ENCODE measurements around the gene ATXN1L.
"Not testable (repeated sequence)": the region's sequence is repeated elsewhere in the genome, so short reads cannot be mapped to it uniquely, and the experiment has no call there.

ATXN1L gene

GRCh38 chr16:71852158-71852557 is 6.4 kb downstream of the ATXN1L start:
- DNase-seq (ENCODE audit: low read depth, low spot score): no peak

- DNase-seq (ENCODE audit: low read depth, low spot score): no peak
These were observed 6.8 kb downstream of the ATXN1L start for GRCh38 chr16:71852561-71852960.

DNA sequence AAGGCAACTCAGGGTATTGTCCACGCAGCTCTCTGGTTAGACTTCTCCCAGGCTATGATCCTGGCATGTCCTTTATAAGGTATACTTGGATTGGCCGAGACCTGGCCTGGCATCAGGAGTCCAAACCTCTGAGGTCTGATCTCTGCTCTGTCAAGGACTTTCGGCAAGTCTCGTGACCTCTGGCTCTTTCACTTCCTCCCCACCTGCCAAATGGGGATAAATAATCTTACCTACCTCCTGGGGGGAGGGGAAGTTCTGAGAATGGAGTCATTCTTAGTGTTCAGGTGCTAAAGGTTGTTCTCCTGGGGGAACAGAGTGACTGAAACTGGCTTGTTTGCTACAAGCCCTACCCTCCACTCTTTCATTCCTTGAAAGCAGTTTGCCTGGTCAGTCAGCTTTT is 7.6 kb downstream of the ATXN1L start:
- DNase-seq (ENCODE audit: low read depth, low spot score): no peak

GRCh38 chr16:71854369-71854948 is 8.7 kb downstream of the ATXN1L start:
- DNase-seq (ENCODE audit: low read depth, low spot score): no peak

GRCh38 chr16:71855937-71856662 is 10.3 kb downstream of the ATXN1L start:
- DNase-seq (ENCODE audit: low read depth, low spot score): no peak

GRCh38 chr16:71859762-71860521 is 14.2 kb downstream of the ATXN1L start:
- DNase-seq (ENCODE audit: low read depth, low spot score): no peak

- DNase-seq (ENCODE audit: low read depth, low spot score): no peak
These were observed 18.2 kb downstream of the ATXN1L start for GRCh38 chr16:71863995-71864394.

- DNase-seq (ENCODE audit: low read depth, low spot score): no peak
These were observed 19.5 kb downstream of the ATXN1L start for GRCh38 chr16:71865173-71865863.

- not testable (repeated sequence) for DNase-seq (ENCODE audit: low read depth, low spot score)
These were observed 21.4 kb downstream of the ATXN1L start for GRCh38 chr16:71867175-71867574.

DNA sequence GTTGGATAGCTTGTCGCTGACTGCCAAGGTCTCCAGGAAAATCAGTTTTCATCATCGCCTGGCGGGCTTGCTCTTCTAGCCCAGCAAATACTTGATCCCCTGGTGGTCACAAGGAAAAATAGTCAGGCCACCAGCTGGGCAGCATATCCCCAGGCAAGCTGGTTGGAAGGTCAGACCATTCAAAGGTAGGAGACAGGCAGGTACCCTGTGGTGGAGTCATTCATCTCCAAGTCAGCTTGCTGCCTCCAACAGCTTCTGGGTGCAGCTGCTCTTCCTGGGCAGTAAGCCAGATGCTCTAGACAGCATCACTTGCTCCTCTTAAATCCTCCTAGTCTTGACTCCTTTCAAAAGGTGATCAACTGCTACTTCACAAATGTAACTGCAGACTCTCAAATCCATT is 22.2 kb downstream of the ATXN1L start:
- DNase-seq (ENCODE audit: low read depth, low spot score): no peak

GRCh38 chr16:71869089-71869488 is 23.3 kb downstream of the ATXN1L start:
- no peak for DNase-seq (ENCODE audit: low read depth, low spot score)

- DNase-seq (ENCODE audit: low read depth, low spot score): no peak
These were observed 25.0 kb downstream of the ATXN1L start for GRCh38 chr16:71870818-71871217.

DNA sequence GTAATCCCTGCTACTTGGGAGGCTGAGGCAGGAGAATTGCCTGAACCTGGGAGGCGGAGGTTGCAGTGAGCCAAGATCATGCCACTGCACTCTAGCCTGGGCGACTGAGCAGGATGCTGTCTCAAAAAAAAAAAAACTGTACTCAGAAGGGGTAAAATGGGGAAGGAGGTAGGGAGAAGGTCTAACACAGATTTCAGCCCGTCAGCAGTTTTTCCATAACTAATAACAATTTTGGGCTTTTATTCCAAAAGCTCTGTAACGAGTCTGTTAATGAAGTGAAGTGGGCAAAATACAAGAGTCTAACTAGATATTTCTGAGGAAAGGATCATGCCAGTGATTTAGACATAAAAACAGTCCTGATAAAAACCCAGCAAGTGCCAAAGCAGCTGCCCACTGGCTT is 27.4 kb downstream of the ATXN1L start:
- no peak for DNase-seq (ENCODE audit: low read depth, low spot score)

DNA sequence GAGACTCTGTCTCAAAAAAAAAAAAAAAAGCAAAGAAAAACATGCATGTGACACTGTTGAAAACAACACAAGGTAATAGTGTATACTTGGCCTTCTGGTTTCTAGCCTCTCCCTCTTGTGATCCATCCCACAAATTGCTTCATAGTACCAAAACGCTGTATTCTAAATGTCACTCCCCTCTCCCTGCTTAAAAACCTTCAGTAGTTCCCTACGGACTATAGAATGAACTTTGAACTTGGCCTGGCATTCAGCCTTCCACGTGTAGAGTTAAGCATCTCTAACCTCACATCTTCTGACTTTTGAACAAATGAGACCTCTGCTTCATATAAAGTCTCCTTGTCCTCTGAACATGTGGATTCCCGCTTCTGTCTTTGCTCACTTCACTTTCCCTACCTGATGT is 33.1 kb downstream of the ATXN1L start:
- DNase-seq (ENCODE audit: low read depth, low spot score): no peak

- no peak for DNase-seq (ENCODE audit: low read depth, low spot score)
These were observed 34.4 kb downstream of the ATXN1L start for GRCh38 chr16:71880176-71880575.

- no peak for DNase-seq (ENCODE audit: low read depth, low spot score)
These were observed 36.9 kb downstream of the ATXN1L start for GRCh38 chr16:71882505-71883167.

- DNase-seq (ENCODE audit: low read depth, low spot score): no peak
These were observed 37.5 kb downstream of the ATXN1L start for GRCh38 chr16:71883168-71883848.

DNA sequence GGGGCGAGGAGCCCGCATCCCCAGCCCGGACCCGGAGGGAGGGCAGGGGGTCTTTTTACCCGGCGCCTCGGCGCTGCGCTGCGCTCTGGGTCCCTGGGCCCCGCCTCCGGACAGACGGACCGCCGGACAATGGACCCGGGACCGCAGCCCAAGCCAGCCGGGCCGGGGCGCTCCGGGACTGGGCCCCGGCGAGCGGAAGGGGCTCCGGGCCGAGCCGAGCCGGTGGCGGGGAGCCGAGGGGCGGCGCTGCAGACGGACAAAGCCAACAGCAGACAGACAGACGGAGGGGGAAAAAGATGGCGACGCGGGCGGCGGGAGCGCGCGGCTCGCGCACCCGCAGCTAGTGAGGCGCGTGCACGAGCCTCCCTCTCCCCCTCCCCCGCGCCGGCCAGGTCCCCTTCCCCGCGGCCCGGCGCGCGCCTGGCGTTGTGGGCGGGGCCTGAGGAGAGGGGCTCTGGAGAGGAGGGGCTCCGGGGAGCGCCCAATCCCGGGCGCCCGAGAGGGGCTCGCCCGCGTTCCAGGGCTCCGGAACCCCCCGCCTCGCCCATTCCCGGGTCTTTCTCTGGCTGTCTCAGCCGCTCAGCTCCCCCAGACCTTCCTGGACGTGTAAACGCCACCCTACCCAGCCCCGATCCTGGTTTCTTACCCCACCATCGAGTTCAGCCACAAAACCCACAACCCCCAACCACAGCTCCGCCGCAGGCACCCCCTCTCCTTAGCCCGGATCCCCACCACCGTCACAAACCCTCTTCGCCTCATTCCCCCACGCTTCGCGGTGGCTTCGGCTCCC is 38.3 kb downstream of the ATXN1L start, which contains the start of gene ZNF821:
ZNF821 (minus strand) TSS at position 334 of the 790 bp plus-strand sequence. CDS start 4,236 bp downstream, outside the sequence.
- no peak for DNase-seq (ENCODE audit: low read depth, low spot score)

DNA sequence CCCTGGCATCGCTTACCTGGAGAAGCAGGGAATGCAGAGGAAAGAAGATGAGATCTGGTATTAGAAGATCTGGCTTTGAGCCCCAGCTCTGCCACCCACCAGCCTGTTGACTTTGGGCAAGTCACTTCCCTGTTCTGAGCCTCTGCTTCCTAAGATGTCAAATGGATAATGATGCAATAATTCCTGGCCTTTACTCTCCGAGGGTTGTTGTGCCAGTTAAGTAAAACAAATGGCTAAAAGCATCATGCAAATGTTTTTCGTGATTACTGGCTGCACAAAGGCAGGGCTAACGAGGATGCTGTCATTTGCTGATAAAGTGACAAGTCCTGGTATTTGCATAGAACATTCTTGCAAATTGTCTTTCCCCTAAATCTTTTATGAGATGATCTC is 39.5 kb downstream of the ATXN1L start:
- DNase-seq (ENCODE audit: low read depth, low spot score): no peak

DNA sequence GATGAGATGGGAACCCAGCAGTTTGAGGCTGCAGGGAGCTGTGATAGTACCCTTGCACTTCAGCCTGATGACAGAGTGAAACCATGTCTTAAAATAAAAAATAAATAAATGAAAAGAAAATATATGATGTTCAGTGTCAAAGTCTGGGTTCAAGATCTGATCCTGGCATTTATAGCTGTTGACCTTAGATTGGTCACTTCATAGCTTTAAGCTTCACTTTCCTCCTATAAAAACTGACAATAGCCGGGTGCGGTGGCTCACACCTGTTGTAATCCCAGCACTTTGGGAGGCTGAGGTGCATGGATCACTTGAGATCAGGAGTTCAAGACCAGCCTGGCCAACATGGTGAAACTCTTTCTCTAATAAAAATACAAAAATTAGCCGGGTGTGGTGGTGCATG is 43.4 kb downstream of the ATXN1L start:
- no peak for DNase-seq (ENCODE audit: low read depth, low spot score)

Data from brain pericyte (primary cell).